Body of pancreas (tissue), 4 donors: ENCODE data around the gene AP4E1. TPM values are rescaled to one million over a fixed set of nuclear protein-coding genes. Genes with fewer than 3 reads are reported as not detected.
A peak's percentile ranks its signal among the peaks of the same experiment; 100 is the strongest.

Source experiments
- ATAC-seq: fragments of 150-250 bp; one replicate; pipeline ENCODE4 v1.9.1; 2016
- DNase-seq, 4 donors: peaks; one replicate each; pipeline ENCODE4 v3.0.0-alpha.2; 2019
- H3K27ac ChIP-seq, 4 donors: fragments of 200-600 bp; sonication (generic); 1 replicate in 3 of 4; 2 replicates in 1 of 4; pipeline versions ENCODE4 v1.5.1 to v1.6.1; 2016 to 2019; ENCODE audit warnings: mild to moderate bottlenecking in 1 of 4, mixed read lengths in 1 of 4, moderate library complexity in 1 of 4
- H3K27me3 ChIP-seq, 2 donors: fragments of 200-600 bp; sonication (generic); one replicate each; pipeline ENCODE4 v1.6.0; 2016; ENCODE audit warnings: mild to moderate bottlenecking in 1 of 2
- H3K36me3 ChIP-seq, 2 donors: fragments of 200-600 bp; sonication (generic); replicated peaks in 1 of 2; 2 replicates each; pipeline ENCODE4 v1.5.1; 2016; ENCODE audit warnings: low read depth in 2 of 2; ENCODE audit not compliant: insufficient read depth in 1 of 2
- H3K4me1 ChIP-seq: fragments of 200-600 bp; sonication (generic); one replicate; pipeline ENCODE4 v1.6.0; 2016
- H3K4me3 ChIP-seq, 2 donors: fragments of 200-600 bp; sonication (generic); 1 replicate in 1 of 2; 2 replicates in 1 of 2; pipeline ENCODE4 v1.5.1; 2016 to 2019
- H3K9me3 ChIP-seq, 3 donors: fragments of 200-600 bp; sonication (generic); 1 replicate in 2 of 3; 2 replicates in 1 of 3; pipeline ENCODE4 v1.5.1; 2016
- POLR2A ChIP-seq, 3 donors: fragments of 450-650 bp; IDR thresholded peaks; one replicate each; pipeline ENCODE4 v1.6.1; 2016; ENCODE audit warnings: antibody characterized with exemption in 3 of 3, mild to moderate bottlenecking in 2 of 3
- WGBS, 2 donors: methylation state at CpG; one replicate each; pipeline ENCODE4 v1.1.5; 2017; 5-methylcytosine and 5-hydroxymethylcytosine counted together
- intact Hi-C: fragments of 100-400 bp; cut with DNase I; formaldehyde crosslinking; loops from one replicate; pipeline ENCODE4 v1.15.1; 2023
- total RNA-seq, 2 donors: library from RNA; depleted of rRNA; stranded (reverse); fragments of >200 nt; gene quantifications; one replicate each; pipeline ENCODE4 v1.1.0, GENCODE V29; 2016
- TF ChIP-seq, protein P1 (sequence below), 7 experiments: fragments of 450-650 bp in 4 of 7; fragments of 200-600 bp in 3 of 7; sonication (generic) in 3 of 7; IDR thresholded peaks; one replicate each; pipeline ENCODE4 v1.5.1; 2016 to 2019; ENCODE audit warnings: antibody characterized with exemption in 7 of 7

Gene AP4E1
- total RNA-seq, 2 donors from 2014 or later, result 3.4 to 3.6 TPM

DNA sequence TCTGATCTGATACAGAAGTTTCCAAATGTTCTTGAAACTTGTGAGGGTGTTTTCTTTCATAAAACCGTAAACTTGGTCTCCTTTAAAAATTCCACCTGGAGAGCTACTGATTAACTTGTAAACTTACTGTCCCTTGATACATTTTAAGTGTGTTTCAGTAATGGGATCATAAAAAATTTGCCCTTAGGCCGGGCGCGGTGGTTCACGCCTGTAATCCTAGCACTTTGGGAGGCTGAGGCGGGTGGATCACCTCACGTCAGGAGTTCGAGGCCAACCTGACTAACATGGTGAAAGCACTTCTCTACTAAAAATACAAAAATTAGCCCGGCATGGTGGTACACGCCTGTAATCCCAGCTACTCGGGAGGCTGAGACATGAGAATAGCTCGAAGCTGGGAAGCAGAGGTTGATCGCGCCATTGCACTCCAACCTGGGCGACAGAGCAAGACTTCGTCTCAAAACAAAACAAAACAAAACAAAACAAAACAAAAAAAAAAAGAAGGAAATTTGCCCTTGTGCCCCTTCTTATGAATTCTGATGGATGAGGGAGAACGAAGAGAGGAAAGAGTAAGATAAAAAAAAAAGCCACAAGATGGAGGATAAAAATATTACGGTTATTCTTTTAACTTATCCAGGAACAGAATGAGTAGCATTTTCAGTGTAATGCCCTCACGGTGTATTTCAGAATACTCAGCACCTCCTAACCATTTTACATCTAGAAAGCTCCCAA is 32.1 kb upstream of the AP4E1 start:
- WGBS, 2 donors, result 55 to 60% methylated on average over 19 of the region's 19 CpGs
- no peak for TF ChIP-seq POLR2A (IDR thresholded peaks at IDR 0.05)
- TF ChIP-seq, protein P1, sequence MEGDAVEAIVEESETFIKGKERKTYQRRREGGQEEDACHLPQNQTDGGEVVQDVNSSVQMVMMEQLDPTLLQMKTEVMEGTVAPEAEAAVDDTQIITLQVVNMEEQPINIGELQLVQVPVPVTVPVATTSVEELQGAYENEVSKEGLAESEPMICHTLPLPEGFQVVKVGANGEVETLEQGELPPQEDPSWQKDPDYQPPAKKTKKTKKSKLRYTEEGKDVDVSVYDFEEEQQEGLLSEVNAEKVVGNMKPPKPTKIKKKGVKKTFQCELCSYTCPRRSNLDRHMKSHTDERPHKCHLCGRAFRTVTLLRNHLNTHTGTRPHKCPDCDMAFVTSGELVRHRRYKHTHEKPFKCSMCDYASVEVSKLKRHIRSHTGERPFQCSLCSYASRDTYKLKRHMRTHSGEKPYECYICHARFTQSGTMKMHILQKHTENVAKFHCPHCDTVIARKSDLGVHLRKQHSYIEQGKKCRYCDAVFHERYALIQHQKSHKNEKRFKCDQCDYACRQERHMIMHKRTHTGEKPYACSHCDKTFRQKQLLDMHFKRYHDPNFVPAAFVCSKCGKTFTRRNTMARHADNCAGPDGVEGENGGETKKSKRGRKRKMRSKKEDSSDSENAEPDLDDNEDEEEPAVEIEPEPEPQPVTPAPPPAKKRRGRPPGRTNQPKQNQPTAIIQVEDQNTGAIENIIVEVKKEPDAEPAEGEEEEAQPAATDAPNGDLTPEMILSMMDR (IDR thresholded peaks at IDR 0.05), result no peak
- peaks cover 12% of the 10 kb centered on the region for H3K4me1 ChIP-seq
- no peaks in the 10 kb centered on the region for H3K27me3 ChIP-seq
- no peaks in the 10 kb centered on the region for H3K36me3 ChIP-seq
- intact Hi-C loops, result no loop called here
- DNase-seq, result no peak
- H3K9me3 ChIP-seq, result no peaks in the 10 kb centered on the region
- H3K27ac ChIP-seq, result no peak overlapping the region
- no peak for ATAC-seq
- no peak overlapping the region for H3K4me3 ChIP-seq

DNA sequence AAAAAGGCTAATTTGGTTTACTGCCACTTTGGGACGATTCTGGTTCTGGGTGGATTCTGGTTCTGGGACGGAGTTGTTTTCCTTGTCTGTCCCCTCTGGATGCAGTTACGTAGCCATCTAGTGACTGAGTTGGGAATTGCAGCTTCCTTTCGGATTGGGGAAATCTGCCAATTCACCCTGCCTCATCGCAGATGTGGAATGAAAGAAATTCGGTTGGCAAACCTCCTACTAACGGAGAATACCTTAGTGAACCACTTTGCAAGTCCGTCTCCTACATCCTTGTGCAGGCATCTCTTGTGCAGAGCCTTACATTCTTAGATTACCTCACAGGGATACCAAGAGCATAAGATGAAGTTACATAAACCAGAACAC is 31.5 kb upstream of the AP4E1 start:
- H3K9me3 ChIP-seq, result no peaks in the 10 kb centered on the region
- H3K4me3 ChIP-seq, result no peak overlapping the region
- no peaks in the 10 kb centered on the region for H3K27me3 ChIP-seq
- no peak overlapping the region for H3K27ac ChIP-seq
- H3K4me1 ChIP-seq, result peaks cover 12% of the 10 kb centered on the region
- H3K36me3 ChIP-seq, result no peaks in the 10 kb centered on the region
- TF ChIP-seq POLR2A (IDR thresholded peaks at IDR 0.05), result no peak
- TF ChIP-seq, protein P1 (IDR thresholded peaks at IDR 0.05), result peak; percentile 86 to 98 (median 94)
- peak; percentile 73 to 81 (median 77) for DNase-seq
- ATAC-seq, result peak; percentile 80
- intact Hi-C loops, result no loop called here
- 0 to 1% methylated on average over 8 of the region's 8 CpGs for WGBS, 2 donors

DNA sequence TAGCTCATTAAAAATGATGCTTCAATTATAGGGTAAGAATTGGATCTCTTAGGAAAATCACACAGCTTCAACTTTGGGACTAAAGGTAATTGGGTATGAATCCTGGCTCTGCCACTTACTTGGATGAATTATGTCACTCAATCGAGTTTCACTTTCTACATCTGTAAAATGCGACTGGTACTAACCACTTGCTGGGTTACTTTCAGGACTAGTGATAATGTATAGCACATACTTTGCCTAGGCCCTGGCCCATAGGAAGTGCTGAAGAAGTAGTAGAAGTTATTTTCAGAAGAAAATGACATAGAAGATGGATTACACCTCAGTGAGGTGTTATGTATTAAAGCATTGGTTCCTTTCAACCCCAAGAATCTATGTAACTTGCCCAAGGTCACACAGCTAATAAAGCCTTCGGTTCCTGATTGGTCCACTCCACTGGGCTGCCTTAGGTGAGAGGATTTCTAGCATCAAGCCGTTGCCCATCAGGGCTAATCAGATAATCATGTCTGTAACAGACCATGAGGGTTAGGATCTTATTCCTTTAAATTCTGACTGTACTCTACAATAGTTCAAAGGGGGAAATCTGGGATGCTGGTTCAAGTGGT is 29.4 kb upstream of the AP4E1 start:
- WGBS, 2 donors, result 36 to 39% methylated on average over 4 of the region's 4 CpGs
- peaks cover 12% of the 10 kb centered on the region for H3K4me1 ChIP-seq
- H3K4me3 ChIP-seq, result no peak overlapping the region
- intact Hi-C loops, result no loop called here
- no peaks in the 10 kb centered on the region for H3K9me3 ChIP-seq
- ATAC-seq (no peak), DNase-seq (no peak)
- H3K27me3 ChIP-seq, result no peaks in the 10 kb centered on the region
- TF ChIP-seq, protein P1 (IDR thresholded peaks at IDR 0.05), result no peak
- TF ChIP-seq POLR2A (IDR thresholded peaks at IDR 0.05), result no peak
- H3K36me3 ChIP-seq, result no peaks in the 10 kb centered on the region
- H3K27ac ChIP-seq, result no peak overlapping the region

DNA sequence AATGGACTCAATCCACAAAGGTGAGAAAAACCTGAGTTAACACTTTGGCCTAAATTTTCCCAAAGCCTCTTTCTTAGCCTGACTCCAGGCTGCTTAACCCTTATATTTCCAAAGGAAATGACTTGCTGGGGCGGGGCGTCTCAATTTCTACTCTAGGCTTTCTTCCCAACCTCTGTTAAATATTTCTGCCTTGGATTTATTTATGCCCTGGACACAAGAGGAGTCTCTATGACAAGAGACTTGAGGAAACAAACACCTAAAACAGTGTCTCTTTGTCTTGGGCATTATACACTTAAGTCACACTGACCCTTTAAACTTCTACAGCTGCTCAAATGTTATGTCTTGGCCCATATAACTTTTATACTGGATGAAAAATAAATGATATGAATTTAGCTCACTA is 28.3 kb upstream of the AP4E1 start:
- Histone ChIP-seq H3K27me3 (no peaks in the 10 kb centered on the region), H3K36me3 (no peaks in the 10 kb centered on the region), H3K9me3 (no peaks in the 10 kb centered on the region), H3K4me1 (peaks cover 18% of the 10 kb centered on the region), H3K27ac (peak overlapping the region in 1 of 4 donors; percentile 18), H3K4me3 (no peak overlapping the region)
- 82 to 95% methylated on average over 2 of the region's 2 CpGs for WGBS, 2 donors
- intact Hi-C loops, result loop anchor here (5.0 kb wide), 1 partner anchor 203 kb away; no protein-coding TSS in a partner anchor
- ATAC-seq, result no peak
- DNase-seq, result no peak
- TF ChIP-seq POLR2A (IDR thresholded peaks at IDR 0.05), result no peak
- TF ChIP-seq, protein P1 (IDR thresholded peaks at IDR 0.05), result no peak
